AG08396 (cell line): ENCODE results near the gene ATP2A2.
"Not testable (repeated sequence)": the region's sequence is repeated elsewhere in the genome, so short reads cannot be mapped to it uniquely, and the experiment has no call there.

ENCODE experiments used
- DNase-seq: peaks from one replicate; pipeline ENCODE4 v3.0.0; 2012; ENCODE audit warnings: low spot score, mixed read lengths

ATP2A2 gene

GRCh38 chr12:110280779-110281548 lies at the start of gene ATP2A2:
Gene ATP2A2 (plus strand): TSS chr12:110281247. CDS start chr12:110281790, 543 bp downstream.
- peak; percentile 98 for DNase-seq

- DNase-seq = no peak
These were observed 47.7 kb upstream of the ATP2A2 start for GRCh38 chr12:110233212-110233903.

- no peak for DNase-seq
These were observed 46.7 kb upstream of the ATP2A2 start for GRCh38 chr12:110234331-110234751.

GRCh38 chr12:110234755-110235154 lies 46.3 kb upstream of the ATP2A2 start:
- DNase-seq = no peak

GRCh38 chr12:110235383-110235782 lies 45.7 kb upstream of the ATP2A2 start:
- no peak for DNase-seq

- DNase-seq = no peak
These were observed 37.8 kb upstream of the ATP2A2 start for GRCh38 chr12:110243227-110243626.

GRCh38 chr12:110244372-110244771 lies 36.7 kb upstream of the ATP2A2 start:
- no peak for DNase-seq

GRCh38 chr12:110244829-110245228 lies 36.2 kb upstream of the ATP2A2 start:
- DNase-seq = no peak

- DNase-seq = no peak
These were observed 35.7 kb upstream of the ATP2A2 start for GRCh38 chr12:110245369-110245772.

GRCh38 chr12:110246636-110247339 lies 34.3 kb upstream of the ATP2A2 start:
- DNase-seq = no peak

- DNase-seq = no peak
These were observed 33.5 kb upstream of the ATP2A2 start for GRCh38 chr12:110247340-110248095.

- no peak for DNase-seq
These were observed 33.0 kb upstream of the ATP2A2 start for GRCh38 chr12:110248096-110248447.

GRCh38 chr12:110249105-110249504 lies 31.9 kb upstream of the ATP2A2 start:
- peak; percentile 36 for DNase-seq

- DNase-seq = no peak
These were observed 31.3 kb upstream of the ATP2A2 start for GRCh38 chr12:110249716-110250225.

GRCh38 chr12:110251381-110251780 lies 29.7 kb upstream of the ATP2A2 start:
- no peak for DNase-seq

GRCh38 chr12:110252716-110253115 lies 28.3 kb upstream of the ATP2A2 start:
- DNase-seq = no peak

GRCh38 chr12:110253176-110253575 lies 27.9 kb upstream of the ATP2A2 start:
- DNase-seq = peak; percentile 44

- no peak for DNase-seq
These were observed 26.0 kb upstream of the ATP2A2 start for GRCh38 chr12:110254971-110255540.

- DNase-seq = not testable (repeated sequence)
These were observed 25.1 kb upstream of the ATP2A2 start for GRCh38 chr12:110255890-110256456.

GRCh38 chr12:110256780-110257431 lies 24.1 kb upstream of the ATP2A2 start:
- no peak for DNase-seq

- DNase-seq = no peak
These were observed 22.6 kb upstream of the ATP2A2 start for GRCh38 chr12:110258466-110258865.
